GM12874 (cell line): ENCODE results near the gene PDE1A.

ENCODE experiments used
- CTCF ChIP-seq: IDR thresholded peaks from 2 replicates; pipeline ENCODE4 v1.5.1; 2011; ENCODE audit warnings: low read depth, mild to moderate bottlenecking, control low read depth, low read length, moderate library complexity; ENCODE audit not compliant: insufficient read depth

PDE1A gene

GRCh38 chr2:182446087-182446486, 19.3 kb upstream of the PDE1A start:
- TF ChIP-seq CTCF, result no peak

GRCh38 chr2:182445391-182445965, 18.6 kb upstream of the PDE1A start:
- TF ChIP-seq CTCF, result no peak

- TF ChIP-seq CTCF, result no peak
These were observed 18.0 kb upstream of the PDE1A start for GRCh38 chr2:182444806-182445205.

GRCh38 chr2:182444170-182444569, 17.3 kb upstream of the PDE1A start:
- TF ChIP-seq CTCF, result no peak

- TF ChIP-seq CTCF, result no peak
These were observed 9.4 kb upstream of the PDE1A start for GRCh38 chr2:182436252-182436651.

GRCh38 chr2:182435754-182436153, 8.9 kb upstream of the PDE1A start:
- TF ChIP-seq CTCF, result no peak

- TF ChIP-seq CTCF, result no peak
These were observed 5.2 kb upstream of the PDE1A start for GRCh38 chr2:182432051-182432450.
